T-helper 9 cell (primary cell): ENCODE data around the gene RPL22.
"Not testable (repeated sequence)": the region's sequence is repeated elsewhere in the genome, so short reads cannot be mapped to it uniquely, and the experiment has no call there.

Experiments used
- DNase-seq: peaks from one replicate; pipeline ENCODE4 v3.0.0-alpha.2; 2020

RPL22 gene

DNA sequence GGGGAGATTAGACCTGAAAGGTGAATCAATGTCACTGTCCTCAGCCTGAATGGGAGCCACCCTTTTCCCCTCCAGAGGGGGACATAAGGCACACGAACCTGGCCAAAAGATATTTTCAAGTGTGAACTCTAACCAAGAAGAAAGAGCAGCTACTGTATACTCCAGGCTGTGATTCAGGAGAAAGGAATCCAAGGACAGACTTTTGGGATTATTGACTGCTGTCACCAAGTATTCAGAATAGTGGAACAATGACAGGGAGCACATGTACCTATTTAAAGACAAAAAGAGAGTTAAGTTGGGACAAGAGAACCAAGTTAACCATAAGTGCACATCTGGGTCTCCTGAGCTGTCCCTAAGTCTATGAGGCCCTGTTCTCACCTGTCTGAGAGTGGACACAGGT, 34.0 kb upstream of the RPL22 start:
- DNase-seq: no peak

DNA sequence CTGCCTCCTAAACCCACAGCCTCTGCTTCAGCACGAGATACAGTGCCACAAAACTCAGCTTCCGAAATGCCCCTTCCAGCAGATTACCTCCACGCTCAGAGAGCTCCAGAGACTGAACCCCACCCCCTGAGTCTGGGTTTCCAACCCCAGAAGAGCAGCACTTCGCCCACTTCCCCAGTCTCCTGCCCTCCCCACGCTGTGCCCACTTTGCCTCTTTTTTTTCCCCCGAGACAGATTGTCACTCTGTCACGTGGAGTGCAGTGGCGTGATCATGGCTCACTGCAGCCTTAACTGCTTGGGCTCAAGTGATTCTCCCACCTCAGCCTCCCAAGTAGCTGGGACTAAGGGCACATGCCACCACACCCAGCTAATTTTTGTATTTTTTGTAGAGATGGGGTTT, 26.3 kb upstream of the RPL22 start:
- DNase-seq: no peak

DNA sequence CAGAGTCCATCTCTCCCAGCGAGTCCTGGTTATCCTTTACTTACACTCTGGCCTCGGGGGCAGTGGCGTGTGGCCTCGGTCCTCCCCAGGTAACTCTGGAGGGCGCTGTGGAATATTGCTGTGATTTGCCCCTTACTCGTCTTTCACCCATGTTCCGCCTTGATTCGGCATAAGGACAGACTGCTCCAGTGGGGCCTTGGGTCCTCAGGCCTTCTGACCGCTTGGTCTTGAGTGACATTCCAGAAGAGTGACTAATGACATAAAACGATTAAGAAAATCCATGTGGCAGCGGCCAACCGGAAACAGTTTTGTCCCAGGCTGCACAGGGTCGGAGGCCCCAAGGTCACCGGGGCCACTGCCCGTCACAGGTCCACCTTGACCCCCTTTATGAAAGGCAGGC, 25.3 kb upstream of the RPL22 start:
- no peak for DNase-seq

GRCh38 chr1:6223617-6224016, 24.2 kb upstream of the RPL22 start:
- no peak for DNase-seq

DNA sequence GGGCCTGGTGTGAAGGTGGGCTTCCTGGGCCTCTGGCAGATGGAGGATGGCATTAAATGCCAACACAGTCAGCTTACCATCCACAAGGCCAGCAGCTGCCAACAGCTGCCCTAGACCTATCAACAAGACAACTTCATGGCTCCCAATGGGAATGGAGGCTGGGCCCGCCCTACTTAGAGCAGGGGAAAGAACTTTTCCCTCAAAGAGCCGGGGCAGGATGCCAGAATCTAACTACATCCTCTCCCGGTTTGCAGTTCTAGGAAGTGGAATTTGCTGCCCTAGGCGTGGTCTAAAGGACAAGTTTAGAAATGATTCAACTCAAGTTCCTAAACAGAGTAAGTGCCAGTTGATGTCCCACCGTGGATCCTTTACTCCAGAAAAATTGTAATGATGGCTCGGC, 23.2 kb upstream of the RPL22 start:
- DNase-seq: no peak

DNA sequence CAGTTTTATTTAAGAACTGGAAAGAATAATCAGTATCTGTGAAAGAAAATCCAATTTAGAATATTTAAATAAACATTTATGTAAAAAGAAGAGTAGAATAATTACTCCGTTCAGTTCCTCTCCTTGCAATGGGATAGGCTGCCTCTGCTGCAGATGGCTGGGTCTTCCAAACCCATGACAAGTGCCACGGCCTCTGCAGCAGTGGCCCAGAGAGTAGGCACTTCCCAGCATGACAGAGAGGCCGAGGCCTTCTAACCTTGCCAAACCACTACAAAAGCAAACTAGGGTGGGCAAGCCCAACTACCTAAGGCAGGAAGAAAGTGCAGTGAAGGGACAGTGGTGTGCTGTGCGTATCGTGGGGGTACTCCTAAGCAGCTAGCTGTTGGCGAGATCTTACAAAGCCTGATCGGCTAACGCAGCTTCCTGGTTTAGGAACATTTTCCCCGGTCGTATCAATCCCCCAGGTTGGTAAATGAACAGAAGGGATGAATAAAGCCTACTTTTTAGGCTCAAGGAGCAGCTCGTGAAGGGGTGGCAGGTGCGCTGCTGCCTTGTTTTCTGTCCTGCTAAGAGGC, 21.9 kb upstream of the RPL22 start:
- DNase-seq: no peak

DNA sequence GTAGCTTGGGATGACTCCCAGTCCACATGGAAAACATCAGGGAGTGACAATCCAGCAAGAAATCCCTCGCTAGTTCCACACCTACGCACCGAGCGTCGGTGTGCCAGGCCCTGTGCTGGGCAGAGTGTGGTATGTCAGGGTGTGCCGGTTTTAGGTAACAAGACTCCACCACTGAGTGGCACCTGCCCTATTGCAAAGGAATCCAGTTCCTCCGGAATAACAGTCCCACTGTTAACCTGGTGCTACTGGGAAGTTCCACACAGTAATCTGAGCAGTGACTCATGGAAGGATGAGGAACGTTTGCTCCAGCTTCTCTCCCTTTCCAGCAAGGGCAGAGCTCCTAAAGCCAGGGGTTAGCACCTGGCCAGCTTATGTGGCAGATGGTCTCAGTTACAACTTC, 20.8 kb upstream of the RPL22 start:
- DNase-seq: no peak

DNA sequence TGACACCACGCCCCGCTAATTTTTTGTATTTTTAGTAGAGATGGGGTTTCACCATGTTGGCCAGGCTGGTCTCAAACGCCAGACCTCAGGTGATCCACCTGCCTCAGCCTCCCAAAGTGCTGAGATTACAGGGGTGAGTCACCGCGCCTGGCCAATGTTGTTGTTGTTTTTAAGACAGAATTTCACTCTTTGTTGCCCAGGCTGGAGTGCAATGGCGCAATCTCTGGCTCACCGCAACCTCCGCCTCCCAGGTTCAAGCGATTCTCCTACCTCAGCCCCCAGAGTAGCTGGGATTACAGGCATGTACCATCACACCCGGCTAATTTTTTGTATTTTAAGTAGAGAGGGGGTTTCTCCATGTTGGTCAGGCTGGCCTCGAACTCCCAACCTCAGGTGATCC, 20.2 kb upstream of the RPL22 start:
- not testable (repeated sequence) for DNase-seq

DNA sequence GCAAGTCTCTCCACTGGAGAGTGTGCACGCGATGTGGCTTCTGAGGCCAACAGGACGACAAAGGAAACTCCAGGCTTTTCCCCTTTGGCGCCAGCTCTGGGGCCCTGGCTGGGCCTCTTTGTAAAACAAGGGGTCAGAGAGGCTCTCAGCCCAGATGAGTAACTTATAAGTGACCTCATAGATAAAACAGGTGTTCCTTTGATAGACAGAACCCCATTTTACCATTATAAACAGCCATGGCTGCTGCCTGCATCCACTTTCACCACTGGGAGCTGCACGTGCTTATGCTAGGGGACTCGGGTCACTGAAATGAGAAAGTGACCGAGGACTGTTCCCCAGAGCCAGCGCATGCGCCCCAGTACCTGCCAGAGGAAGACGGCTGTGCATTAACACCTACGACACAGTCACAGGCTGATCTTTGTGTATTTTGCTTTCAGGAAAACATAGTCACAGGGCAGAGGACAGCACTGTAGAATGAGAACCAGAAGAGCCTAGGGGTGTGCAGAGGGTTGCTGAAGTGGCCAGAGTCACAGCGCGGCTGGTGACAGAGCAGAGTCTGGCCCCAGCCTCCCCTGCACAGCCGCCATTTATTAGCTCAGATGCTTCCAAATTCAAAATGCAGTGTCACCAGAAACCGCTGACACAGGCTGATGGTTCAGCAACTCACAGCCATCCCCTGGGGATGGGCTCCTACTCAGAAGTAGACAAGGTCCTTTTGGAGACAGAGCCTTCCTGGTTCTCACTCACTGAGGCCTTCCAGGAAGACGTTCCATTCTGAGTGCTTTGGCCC, 19.2 kb upstream of the RPL22 start:
- no peak for DNase-seq

DNA sequence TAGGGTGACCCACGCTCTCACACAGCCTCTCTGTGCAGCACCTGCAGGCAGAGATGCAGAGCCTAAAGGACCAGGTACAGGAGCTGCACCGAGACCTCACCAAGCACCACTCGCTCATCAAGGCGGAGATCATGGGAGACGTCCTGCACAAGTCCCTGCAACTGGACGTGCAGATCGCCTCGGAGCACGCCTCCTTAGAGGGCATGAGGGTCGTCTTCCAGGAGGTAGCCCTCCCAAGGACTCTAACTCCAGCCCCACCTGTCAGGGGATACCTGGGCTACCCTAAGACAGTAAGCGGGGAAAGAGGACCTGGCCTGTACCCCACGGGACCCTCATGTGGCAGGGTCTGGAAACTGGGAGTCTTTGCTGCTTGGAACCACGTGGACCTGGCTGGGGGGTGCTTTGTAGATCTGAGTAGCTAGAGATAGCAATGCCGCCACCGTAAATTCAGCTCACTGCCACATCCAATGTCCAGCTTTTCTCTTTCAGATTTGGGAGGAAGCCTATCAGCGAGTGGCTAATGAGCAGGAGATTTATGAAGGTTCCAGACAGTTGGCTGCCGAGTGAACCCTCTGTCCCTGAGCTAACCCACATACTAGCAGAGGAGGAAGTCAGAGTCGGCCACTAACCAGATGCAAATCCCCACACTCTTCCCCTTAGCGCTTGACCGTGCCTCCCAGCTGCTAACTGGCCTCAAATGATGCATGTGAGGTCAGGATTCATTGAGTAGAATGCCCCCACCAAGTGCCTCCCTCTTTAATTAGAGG, 13.0 kb upstream of the RPL22 start:
- DNase-seq: no peak

DNA sequence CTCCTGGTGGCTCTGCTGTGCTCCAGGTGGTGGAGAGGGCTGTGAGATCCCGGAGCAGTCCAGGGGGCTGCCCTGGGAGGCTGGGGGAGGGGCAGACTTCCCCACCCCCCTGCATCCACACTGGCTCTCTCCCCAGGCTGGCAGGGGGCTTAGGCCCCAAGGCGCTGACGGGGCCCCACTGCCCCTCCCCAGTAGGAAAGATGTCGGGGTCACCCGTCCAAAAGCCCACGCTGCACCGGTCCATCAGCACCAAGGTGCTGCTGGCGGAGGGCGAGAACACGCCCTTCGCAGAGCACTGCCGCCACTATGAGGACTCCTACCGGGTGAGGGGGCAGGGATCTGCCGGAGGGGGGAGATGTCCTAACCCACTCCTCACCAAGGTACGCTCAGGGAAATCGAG, 12.3 kb upstream of the RPL22 start:
- DNase-seq: no peak

DNA sequence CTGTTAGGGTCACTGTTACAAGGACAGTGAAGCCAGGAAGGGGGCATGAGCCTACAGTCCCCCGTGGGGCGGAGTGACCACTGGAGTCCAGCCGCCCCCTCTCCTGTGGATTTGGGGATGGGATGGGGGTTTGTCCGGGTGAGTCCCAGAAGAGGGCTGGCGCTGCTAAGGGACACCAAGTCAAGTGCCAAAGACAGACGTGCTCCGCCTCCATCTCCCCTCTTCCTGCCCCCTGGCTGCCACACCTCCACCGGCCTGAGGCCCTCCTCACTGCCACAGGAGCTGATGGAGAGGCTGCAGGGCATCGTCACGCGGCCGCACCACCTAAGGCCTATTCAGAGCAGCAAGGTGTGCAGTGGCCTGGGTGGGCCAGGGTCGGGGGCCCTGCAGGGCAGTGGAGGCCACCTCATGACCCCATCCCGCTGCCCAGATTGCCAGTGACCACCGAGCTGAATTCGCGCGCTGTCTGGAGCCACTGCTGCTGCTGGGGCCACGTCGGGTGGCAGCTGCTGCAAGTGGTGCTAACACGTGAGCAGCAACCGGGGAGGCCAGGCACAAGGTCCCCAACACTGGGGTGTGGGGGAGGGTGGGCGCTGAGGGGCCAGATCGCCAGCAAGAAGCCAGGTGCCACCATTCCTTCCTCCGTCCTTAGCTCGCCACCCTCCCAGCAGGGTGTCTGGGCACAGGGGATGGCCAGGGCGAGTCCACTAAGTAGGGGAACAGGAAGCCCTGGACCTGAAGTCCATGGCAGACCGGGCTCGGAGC, 11.4 kb upstream of the RPL22 start:
- DNase-seq: no peak

GRCh38 chr1:6209661-6210580, 10.5 kb upstream of the RPL22 start:
- DNase-seq: no peak

DNA sequence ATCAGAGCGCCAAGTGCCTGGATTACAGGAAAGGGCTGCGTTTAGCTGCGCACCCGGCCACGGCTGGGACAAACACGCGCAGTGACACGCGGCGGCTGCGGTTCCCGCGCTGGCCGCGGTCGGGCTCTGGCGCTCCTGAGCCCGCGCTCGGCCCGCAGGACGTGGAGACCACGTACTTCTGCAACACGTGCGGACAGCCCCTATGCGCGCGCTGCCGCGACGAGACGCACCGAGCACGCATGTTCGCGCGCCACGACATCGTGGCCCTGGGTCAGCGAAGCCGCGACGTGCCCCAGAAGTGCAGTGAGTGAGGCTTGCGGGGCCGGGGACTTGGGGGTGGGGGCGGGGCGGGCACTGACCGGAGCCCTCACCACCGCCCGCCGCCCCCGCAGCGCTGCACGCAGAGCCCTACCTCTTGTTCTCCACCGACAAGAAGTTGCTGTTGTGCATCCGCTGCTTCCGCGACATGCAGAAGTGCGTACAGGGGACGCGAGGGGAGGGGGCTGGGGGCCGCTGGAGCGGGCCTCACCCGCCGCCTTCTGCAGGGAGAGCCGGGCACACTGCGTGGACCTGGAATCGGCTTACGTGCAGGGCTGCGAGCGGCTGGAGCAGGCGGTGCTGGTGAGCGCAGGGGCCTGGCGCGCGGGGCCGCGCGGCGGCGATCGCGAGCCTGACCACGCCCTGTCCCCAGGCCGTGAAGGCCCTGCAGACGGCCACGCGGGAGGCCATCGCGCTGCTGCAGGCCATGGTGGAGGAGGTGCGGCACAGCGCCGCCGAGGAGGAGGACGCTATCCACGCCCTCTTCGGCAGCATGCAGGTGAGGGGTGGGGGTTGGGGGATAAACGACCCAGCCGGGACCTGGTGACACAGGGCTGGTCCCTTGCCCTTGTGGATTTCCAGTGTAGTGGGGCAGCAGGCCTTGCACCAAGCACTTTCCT, 9.6 kb upstream of the RPL22 start:
- DNase-seq: no peak

- DNase-seq: no peak
Observed at GRCh38 chr1:6207921-6208320, 8.5 kb upstream of the RPL22 start.

DNA sequence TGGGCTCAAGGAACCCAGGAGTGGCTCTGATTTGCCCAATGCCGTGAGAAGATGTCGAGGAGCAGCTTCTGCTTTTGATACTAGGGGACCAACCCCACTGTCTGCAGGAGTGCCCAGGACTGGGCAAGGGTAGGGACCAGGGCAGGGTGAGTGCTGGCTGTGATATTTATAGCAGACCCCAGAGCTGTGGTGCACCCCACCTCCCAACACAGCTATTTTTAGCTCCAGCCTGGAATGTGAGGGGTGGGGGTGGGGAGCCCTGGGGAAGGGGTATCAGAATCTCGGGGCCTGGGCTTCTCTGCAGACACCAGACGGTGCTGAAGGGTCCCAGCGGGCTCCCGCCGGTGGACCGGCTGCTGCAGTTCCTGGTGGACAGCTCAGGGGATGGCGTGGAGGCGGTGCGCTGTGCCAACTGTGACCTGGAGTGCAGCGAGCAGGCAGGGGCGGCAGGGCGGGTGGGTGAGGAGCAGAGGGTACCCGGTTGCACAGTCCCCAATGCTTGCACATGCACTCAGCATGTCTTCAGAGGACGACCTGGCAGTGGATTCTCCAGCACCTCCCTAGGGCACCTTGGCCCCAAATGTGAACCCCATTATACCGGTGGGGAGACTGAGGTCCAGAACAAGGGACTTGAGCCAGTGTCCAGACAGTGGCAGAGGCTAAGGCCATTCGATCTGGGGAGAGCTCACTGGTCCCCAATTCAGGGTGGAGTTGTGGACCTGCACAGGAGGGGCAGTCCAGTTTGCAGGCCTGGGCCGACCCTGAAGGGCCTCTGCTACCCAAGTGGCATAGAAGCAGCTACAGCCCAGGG, 7.9 kb upstream of the RPL22 start:
- no peak for DNase-seq

DNA sequence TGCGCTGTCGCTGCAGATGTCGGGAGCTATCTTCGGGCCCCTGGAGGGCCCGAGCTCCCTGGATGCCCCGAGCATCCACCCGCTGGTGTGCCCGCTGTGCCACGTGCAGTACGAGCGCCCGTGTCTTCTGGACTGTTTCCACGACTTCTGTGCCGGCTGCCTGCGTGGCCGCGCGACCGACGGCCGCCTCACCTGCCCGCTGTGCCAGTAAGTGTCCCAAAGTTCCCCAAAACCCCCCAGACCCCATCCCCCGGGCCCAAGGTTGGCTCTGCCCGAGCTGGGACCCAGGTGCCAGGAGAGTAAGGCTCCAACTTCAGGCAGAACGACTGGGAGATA, 7.1 kb upstream of the RPL22 start:
- DNase-seq: no peak

- DNase-seq: peak; percentile 57
Observed at GRCh38 chr1:6205849-6206519, 6.6 kb upstream of the RPL22 start, which contains the start of gene RNF207. Gene RNF207 (plus strand): TSS chr1:6206119. CDS start chr1:6206536, 417 bp downstream.

DNA sequence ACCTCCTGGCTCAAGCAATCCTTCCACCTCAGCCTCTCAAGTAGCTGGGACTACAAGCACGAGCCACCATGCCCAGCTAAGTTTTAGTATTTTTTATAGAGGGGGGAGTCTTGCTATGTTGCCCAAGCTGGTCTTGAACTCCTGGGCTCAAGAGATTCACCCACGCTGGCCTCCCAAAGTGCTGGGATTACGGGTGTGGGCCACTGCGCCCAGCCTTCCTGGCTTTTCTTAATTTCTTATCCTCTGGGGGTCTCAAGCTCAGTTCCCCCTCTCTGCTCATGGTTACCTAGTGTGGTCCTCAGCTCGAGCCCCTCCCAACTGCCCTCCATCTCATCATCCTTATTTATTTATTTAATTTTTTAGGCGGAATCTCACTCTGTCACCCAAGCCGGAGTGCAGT, 2.9 kb upstream of the RPL22 start:
- DNase-seq: no peak
